IPS-18a (cell line): ENCODE measurements around the gene COBLL1.

Experiments used
- H3K27ac ChIP-seq: one replicate; pipeline ENCODE4 v1.5.1; 2013; ENCODE audit warnings: low read length
- H3K27me3 ChIP-seq: one replicate; pipeline ENCODE4 v1.6.1; 2013; ENCODE audit warnings: mild to moderate bottlenecking, low read length; ENCODE audit not compliant: control insufficient read depth, insufficient read depth
- H3K36me3 ChIP-seq: one replicate; pipeline ENCODE4 v1.6.1; 2013; ENCODE audit warnings: low read depth, low read length; ENCODE audit not compliant: control insufficient read depth
- H3K4me1 ChIP-seq: one replicate; pipeline ENCODE4 v1.6.1; 2013; ENCODE audit warnings: low read depth, low read length; ENCODE audit not compliant: control insufficient read depth
- H3K4me3 ChIP-seq: one replicate; pipeline ENCODE4 v1.5.1; 2013; ENCODE audit warnings: low read length
- H3K9ac ChIP-seq: one replicate; pipeline ENCODE4 v1.6.1; 2013; ENCODE audit warnings: mild to moderate bottlenecking, low read length, moderate library complexity
- H3K9me3 ChIP-seq: one replicate; pipeline ENCODE4 v1.6.1; 2013; ENCODE audit warnings: low read depth, low read length; ENCODE audit not compliant: control insufficient read depth

The COBLL1 gene

DNA sequence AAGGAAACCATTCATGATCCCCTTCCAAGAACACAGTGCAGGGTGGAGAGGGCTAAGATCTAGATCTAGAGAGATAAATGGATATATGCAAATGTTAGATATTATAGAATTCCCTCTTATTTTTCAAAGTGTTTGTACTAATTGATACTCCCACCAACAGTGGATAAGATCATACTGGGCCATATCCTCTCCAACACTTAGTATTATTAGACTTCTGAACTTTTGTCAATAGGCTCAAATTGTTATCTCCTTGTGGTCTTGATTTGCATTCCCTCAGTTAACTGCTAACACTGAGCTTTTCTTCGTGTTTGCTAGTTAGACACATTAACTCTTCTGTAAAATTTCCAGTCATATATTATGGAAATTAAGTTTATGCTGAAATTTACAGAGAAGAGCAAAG is 163.9 kb downstream of the COBLL1 start:
- no peak overlapping the region for H3K9ac ChIP-seq

DNA sequence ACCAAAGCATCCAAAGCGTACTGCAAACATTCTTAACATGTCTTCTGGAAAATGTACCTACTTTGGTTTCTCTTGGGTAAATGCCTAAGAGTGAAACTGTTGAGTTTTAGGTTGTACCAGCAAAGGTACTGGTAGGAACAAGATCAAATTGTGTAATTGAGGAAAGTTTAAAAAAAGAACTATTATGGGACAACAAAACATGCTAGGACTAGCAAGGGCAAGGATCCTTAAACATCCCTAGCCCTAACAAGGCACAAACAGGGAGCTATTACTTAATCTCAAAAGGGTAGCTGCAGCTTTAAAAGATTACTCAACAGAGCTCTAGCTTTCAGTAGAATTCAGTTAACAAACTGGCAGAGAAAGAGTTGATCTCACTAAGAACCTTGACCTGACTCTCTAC is 164.4 kb downstream of the COBLL1 start:
- Histone ChIP-seq H3K27ac (no peak overlapping the region), H3K36me3 (no peaks in the 10 kb centered on the region), H3K9me3 (no peaks in the 10 kb centered on the region), H3K27me3 (no peaks in the 10 kb centered on the region), H3K9ac (no peak overlapping the region), H3K4me3 (no peak overlapping the region), H3K4me1 (no peaks in the 10 kb centered on the region)

More for the DNA sequence above, 163.9 kb downstream of the COBLL1 start:
- Histone ChIP-seq H3K27me3 (no peaks in the 10 kb centered on the region), H3K4me1 (no peaks in the 10 kb centered on the region), H3K9me3 (no peaks in the 10 kb centered on the region), H3K36me3 (no peaks in the 10 kb centered on the region), H3K4me3 (no peak overlapping the region), H3K27ac (no peak overlapping the region)

DNA sequence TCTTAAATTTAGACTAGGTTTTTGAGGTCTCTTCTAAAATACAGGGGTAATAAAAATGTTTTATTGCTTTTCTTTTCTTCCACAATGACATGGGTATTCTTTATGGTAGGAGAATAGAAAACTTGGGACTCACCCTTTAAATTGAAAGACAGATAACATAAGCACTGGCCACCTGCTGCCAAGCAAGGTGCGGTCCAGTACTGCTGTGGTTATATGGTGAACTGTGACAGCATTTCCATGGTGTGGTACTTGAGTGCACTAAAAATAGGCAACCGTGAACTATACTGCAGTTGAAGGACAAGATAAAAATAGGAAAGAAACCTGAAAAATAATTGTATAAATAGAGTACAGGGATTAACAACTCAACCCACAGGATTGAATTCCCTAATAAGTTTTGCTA is 165.9 kb downstream of the COBLL1 start:
- H3K27me3 ChIP-seq: no peaks in the 10 kb centered on the region
- H3K9me3 ChIP-seq: no peaks in the 10 kb centered on the region
- H3K27ac ChIP-seq: no peak overlapping the region
- H3K36me3 ChIP-seq: no peaks in the 10 kb centered on the region
- H3K4me3 ChIP-seq: no peak overlapping the region
- no peaks in the 10 kb centered on the region for H3K4me1 ChIP-seq
- no peak overlapping the region for H3K9ac ChIP-seq

DNA sequence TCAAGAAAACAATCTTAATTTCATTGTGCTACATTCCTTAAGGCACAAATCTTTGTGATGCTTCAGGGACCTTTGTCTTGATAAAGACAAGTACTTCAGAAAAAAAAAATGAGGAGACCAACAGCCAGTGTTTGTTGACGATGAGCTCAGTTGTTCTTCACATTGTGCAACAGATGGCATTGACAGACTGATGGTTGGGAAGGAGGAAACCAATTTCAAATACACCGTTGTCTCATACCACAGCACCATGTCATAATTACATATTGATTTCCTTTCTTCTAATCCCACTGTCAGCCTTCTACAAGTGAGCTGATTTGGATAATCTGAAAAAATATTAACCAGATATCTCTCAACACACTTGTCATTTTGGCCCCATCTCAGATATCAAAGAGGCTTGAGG is 166.6 kb downstream of the COBLL1 start:
- Histone ChIP-seq H3K4me1 (no peaks in the 10 kb centered on the region), H3K9ac (no peak overlapping the region), H3K27ac (no peak overlapping the region), H3K9me3 (no peaks in the 10 kb centered on the region), H3K4me3 (no peak overlapping the region), H3K27me3 (no peaks in the 10 kb centered on the region), H3K36me3 (no peaks in the 10 kb centered on the region)

DNA sequence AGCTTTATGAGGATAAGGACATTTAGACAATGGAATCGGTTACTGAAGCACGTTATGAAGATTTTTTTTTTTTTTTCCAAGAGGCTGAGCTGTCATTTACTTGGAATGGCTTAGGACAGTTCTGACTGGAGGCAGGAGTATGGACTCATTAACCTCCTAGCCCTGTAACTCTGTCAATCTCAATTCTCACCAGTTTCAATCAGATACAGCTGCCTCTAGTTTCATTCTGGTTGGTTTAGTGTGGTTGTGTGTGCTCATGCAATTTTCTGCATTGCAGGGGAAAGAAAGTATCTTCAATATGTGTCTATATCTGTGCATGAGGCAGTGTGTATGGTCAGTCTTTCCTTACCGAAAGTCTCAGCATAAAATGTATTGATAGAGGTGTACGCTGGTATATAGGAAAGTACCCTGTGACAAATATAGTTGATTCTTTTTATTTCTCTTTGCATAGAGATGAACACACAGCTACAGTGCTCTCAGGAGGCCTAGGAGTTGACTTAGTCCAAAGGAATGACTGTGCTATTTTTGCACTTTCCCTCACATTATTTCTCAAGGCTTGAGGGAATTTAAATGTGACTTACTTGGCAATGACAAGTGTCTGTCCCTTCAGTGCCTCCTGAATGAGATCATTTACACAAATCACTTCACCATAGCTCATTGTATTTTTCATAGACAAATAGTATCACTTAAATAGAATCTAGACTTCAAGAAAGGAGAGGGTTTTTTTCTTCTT is 169.8 kb downstream of the COBLL1 start:
- no peaks in the 10 kb centered on the region for H3K4me1 ChIP-seq
- H3K4me3 ChIP-seq: no peak overlapping the region
- H3K27ac ChIP-seq: no peak overlapping the region
- no peaks in the 10 kb centered on the region for H3K36me3 ChIP-seq
- H3K27me3 ChIP-seq: no peaks in the 10 kb centered on the region
- no peak overlapping the region for H3K9ac ChIP-seq
- H3K9me3 ChIP-seq: no peaks in the 10 kb centered on the region

- no peaks in the 10 kb centered on the region for H3K4me1 ChIP-seq
- no peaks in the 10 kb centered on the region for H3K9me3 ChIP-seq
- no peak overlapping the region for H3K4me3 ChIP-seq
- no peaks in the 10 kb centered on the region for H3K27me3 ChIP-seq
- H3K27ac ChIP-seq: no peak overlapping the region
- H3K9ac ChIP-seq: no peak overlapping the region
- H3K36me3 ChIP-seq: no peaks in the 10 kb centered on the region
Observed at GRCh38 chr2:164669291-164669690, 172.3 kb downstream of the COBLL1 start.

- Histone ChIP-seq H3K9me3 (no peaks in the 10 kb centered on the region), H3K9ac (no peak overlapping the region), H3K27me3 (no peaks in the 10 kb centered on the region), H3K4me1 (no peaks in the 10 kb centered on the region), H3K4me3 (no peak overlapping the region), H3K27ac (no peak overlapping the region), H3K36me3 (no peaks in the 10 kb centered on the region)
Observed at GRCh38 chr2:164667566-164667965, 174.1 kb downstream of the COBLL1 start.

GRCh38 chr2:164664070-164664469 is 177.6 kb downstream of the COBLL1 start:
- H3K4me1 ChIP-seq: no peaks in the 10 kb centered on the region
- H3K36me3 ChIP-seq: no peaks in the 10 kb centered on the region
- no peak overlapping the region for H3K4me3 ChIP-seq
- no peak overlapping the region for H3K9ac ChIP-seq
- no peaks in the 10 kb centered on the region for H3K9me3 ChIP-seq
- no peak overlapping the region for H3K27ac ChIP-seq
- no peaks in the 10 kb centered on the region for H3K27me3 ChIP-seq

- no peaks in the 10 kb centered on the region for H3K4me1 ChIP-seq
- no peaks in the 10 kb centered on the region for H3K27me3 ChIP-seq
- no peaks in the 10 kb centered on the region for H3K9me3 ChIP-seq
- no peak overlapping the region for H3K4me3 ChIP-seq
- H3K36me3 ChIP-seq: no peaks in the 10 kb centered on the region
- no peak overlapping the region for H3K9ac ChIP-seq
- H3K27ac ChIP-seq: no peak overlapping the region
Observed at GRCh38 chr2:164662868-164663631, 178.6 kb downstream of the COBLL1 start.

- no peak overlapping the region for H3K9ac ChIP-seq
- no peak overlapping the region for H3K4me3 ChIP-seq
- H3K27ac ChIP-seq: no peak overlapping the region
- H3K4me1 ChIP-seq: no peaks in the 10 kb centered on the region
- H3K9me3 ChIP-seq: no peaks in the 10 kb centered on the region
- no peaks in the 10 kb centered on the region for H3K27me3 ChIP-seq
- H3K36me3 ChIP-seq: no peaks in the 10 kb centered on the region
Observed at GRCh38 chr2:164662066-164662465, 179.6 kb downstream of the COBLL1 start.

- Histone ChIP-seq H3K9me3 (no peaks in the 10 kb centered on the region), H3K4me3 (no peak overlapping the region), H3K36me3 (no peaks in the 10 kb centered on the region), H3K27me3 (no peaks in the 10 kb centered on the region), H3K9ac (no peak overlapping the region), H3K27ac (no peak overlapping the region), H3K4me1 (no peaks in the 10 kb centered on the region)
Observed at GRCh38 chr2:164661349-164661748, 180.3 kb downstream of the COBLL1 start.

DNA sequence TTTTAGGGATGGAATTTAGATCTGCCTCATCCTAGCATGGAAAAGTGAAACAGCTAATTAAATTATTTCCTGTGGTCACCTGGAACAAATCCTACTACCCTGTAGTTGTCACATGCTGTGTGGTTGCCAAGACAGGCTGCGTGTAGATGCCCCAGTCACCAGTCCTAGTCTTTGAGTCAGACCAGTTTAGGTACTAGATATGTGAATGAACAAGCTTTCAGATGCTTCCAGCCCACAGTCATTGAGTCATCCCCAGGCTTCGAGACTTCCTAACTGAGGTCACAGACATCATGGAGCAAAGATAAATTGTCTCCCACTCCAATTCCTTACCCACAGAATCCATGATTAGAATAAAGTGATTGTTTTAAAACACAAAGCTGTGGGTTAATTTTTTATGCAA is 184.5 kb downstream of the COBLL1 start:
- Histone ChIP-seq H3K4me3 (no peak overlapping the region), H3K9me3 (no peaks in the 10 kb centered on the region), H3K9ac (no peak overlapping the region), H3K27ac (no peak overlapping the region), H3K27me3 (peaks cover 3% of the 10 kb centered on the region), H3K4me1 (no peaks in the 10 kb centered on the region), H3K36me3 (no peaks in the 10 kb centered on the region)
